Measurements from ENCODE around the gene CDH5. TPM values are rescaled to one million over a fixed set of nuclear protein-coding genes. Genes with fewer than 3 reads are reported as not detected.

Gene CDH5
- total RNA-seq, 2 experiments from 2014 or later = not detected

DNA sequence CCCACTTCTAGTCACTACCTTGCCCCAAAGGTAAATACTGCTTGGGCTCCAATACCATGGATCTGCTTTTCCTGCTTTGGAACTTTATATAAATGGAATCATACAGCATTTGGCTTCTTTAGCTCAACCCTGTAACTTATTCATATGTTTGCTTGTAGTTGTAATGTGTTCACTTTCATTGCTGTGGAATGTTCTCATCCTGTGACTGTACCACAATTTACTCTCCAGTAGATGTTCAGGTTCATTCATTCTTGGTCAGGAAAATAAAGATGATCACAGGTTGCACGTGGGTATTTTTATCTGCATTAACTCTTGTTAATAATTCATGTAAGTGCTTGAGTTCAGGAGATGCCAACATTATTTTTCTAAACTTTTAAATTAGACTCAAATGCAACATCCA lies 53.9 kb downstream of the CDH5 start:
- TF ChIP-seq CTCF (conservative IDR thresholded peaks at IDR 0.05; ENCODE audit: low read length) (no peak), EZH2phosphoT487 (IDR thresholded peaks at IDR 0.05; ENCODE audit: borderline replicate concordance, low read depth, low read length) (no peak)
- ChIA-PET POLR2A (no interaction called here), CTCF (ENCODE audit: unreplicated experiment) (no interaction called here)
- no peak for DNase-seq (ENCODE audit: low spot score)
- intact Hi-C loops (cut with micrococcal nuclease; ENCODE audit: unreplicated experiment) = no loop called here
- no peak overlapping the region for H3K27ac ChIP-seq (ENCODE audit: low read depth, low read length, poor library complexity, severe bottlenecking)
- BruUV-seq (replicated peaks) = no TSS peak
- no peak overlapping the region for H3K4me3 ChIP-seq (ENCODE audit: low read depth, low read length, poor library complexity, severe bottlenecking)
- H3K4me2 ChIP-seq (ENCODE audit: low read length) = no peak overlapping the region
- no peak overlapping the region for H2AFZ ChIP-seq (ENCODE audit: low read length)
- no peaks in the 10 kb centered on the region for H3K79me2 ChIP-seq (ENCODE audit: insufficient read depth, low read depth, low read length)
- no peaks in the 10 kb centered on the region for H3K4me1 ChIP-seq (ENCODE audit: insufficient read depth, low read length, poor library complexity, severe bottlenecking)
- no peaks in the 10 kb centered on the region for H4K20me1 ChIP-seq (ENCODE audit: insufficient read depth, low read length)
- H3K36me3 ChIP-seq (ENCODE audit: insufficient read depth, low read length) = no peaks in the 10 kb centered on the region
- H3K9me2 ChIP-seq (ENCODE audit: insufficient read depth, low read length) = no peaks in the 10 kb centered on the region
- 0 out of 2 replicates have a peak, but pooled peaks cover 12% of the 10 kb centered on the region for H3K9me3 ChIP-seq (ENCODE audit: low read length)

DNA sequence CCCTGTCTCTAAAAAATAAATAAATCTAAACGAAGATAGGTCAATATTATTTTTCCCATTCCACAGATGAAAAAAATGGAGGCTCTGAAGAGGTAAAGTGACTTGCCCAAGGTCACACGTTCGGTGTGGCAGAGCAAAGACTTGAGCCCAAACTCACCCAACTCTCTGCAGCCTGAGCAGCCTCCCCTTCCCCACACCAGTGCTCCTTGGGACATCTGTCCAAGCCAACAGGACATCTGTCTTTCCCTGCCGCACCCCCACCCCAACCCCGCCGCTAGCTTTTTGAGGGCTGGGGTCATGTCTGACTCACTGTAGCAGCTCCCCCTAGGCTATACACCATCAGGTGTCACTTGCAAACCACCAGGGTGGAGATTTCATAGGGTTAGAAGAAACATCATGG lies 55.4 kb downstream of the CDH5 start:
- no peak for TF ChIP-seq CTCF (conservative IDR thresholded peaks at IDR 0.05; ENCODE audit: low read length)
- no peak for TF ChIP-seq EZH2phosphoT487 (IDR thresholded peaks at IDR 0.05; ENCODE audit: borderline replicate concordance, low read depth, low read length)
- Histone ChIP-seq H3K9me3 (ENCODE audit: low read length) (0 out of 2 replicates have a peak, but pooled peaks cover 10% of the 10 kb centered on the region), H3K9me2 (ENCODE audit: insufficient read depth, low read length) (no peaks in the 10 kb centered on the region), H2AFZ (ENCODE audit: low read length) (no peak overlapping the region), H3K36me3 (ENCODE audit: insufficient read depth, low read length) (no peaks in the 10 kb centered on the region), H3K4me3 (ENCODE audit: low read depth, low read length, poor library complexity, severe bottlenecking) (no peak overlapping the region), H3K4me2 (ENCODE audit: low read length) (no peak overlapping the region), H3K27ac (ENCODE audit: low read depth, low read length, poor library complexity, severe bottlenecking) (no peak overlapping the region), H3K4me1 (ENCODE audit: insufficient read depth, low read length, poor library complexity, severe bottlenecking) (no peaks in the 10 kb centered on the region), H3K79me2 (ENCODE audit: insufficient read depth, low read depth, low read length) (no peaks in the 10 kb centered on the region), H4K20me1 (ENCODE audit: insufficient read depth, low read length) (no peaks in the 10 kb centered on the region)
- POLR2A ChIA-PET = no interaction called here
- no TSS peak for BruUV-seq (replicated peaks)
- CTCF ChIA-PET (ENCODE audit: unreplicated experiment) = no interaction called here
- no peak for DNase-seq (ENCODE audit: low spot score)
- intact Hi-C loops (cut with micrococcal nuclease; ENCODE audit: unreplicated experiment) = no loop called here

GRCh38 chr16:66422366-66422765 lies 55.9 kb downstream of the CDH5 start:
- Histone ChIP-seq H4K20me1 (ENCODE audit: insufficient read depth, low read length) (no peaks in the 10 kb centered on the region), H2AFZ (ENCODE audit: low read length) (no peak overlapping the region), H3K27ac (ENCODE audit: low read depth, low read length, poor library complexity, severe bottlenecking) (no peak overlapping the region), H3K4me1 (ENCODE audit: insufficient read depth, low read length, poor library complexity, severe bottlenecking) (no peaks in the 10 kb centered on the region), H3K9me2 (ENCODE audit: insufficient read depth, low read length) (no peaks in the 10 kb centered on the region), H3K4me2 (ENCODE audit: low read length) (no peak overlapping the region), H3K4me3 (ENCODE audit: low read depth, low read length, poor library complexity, severe bottlenecking) (no peak overlapping the region), H3K36me3 (ENCODE audit: insufficient read depth, low read length) (no peaks in the 10 kb centered on the region), H3K9me3 (ENCODE audit: low read length) (0 out of 2 replicates have a peak, but pooled peaks cover 6% of the 10 kb centered on the region), H3K79me2 (ENCODE audit: insufficient read depth, low read depth, low read length) (no peaks in the 10 kb centered on the region)
- no TSS peak for BruUV-seq (replicated peaks)
- ChIA-PET CTCF (ENCODE audit: unreplicated experiment) (no interaction called here), POLR2A (no interaction called here)
- intact Hi-C loops (cut with micrococcal nuclease; ENCODE audit: unreplicated experiment) = no loop called here
- TF ChIP-seq CTCF (conservative IDR thresholded peaks at IDR 0.05; ENCODE audit: low read length) = no peak
- no peak for TF ChIP-seq EZH2phosphoT487 (IDR thresholded peaks at IDR 0.05; ENCODE audit: borderline replicate concordance, low read depth, low read length)
- no peak for DNase-seq (ENCODE audit: low spot score)
